Neural cell (in vitro differentiated cells): ENCODE data around the gene BTK. TPM values are rescaled to one million over a fixed set of nuclear protein-coding genes. Genes with fewer than 3 reads are reported as not detected.

ENCODE experiments used
- H2AFZ ChIP-seq: fragments of 200-600, 300-800 bp; sonication (generic), shearing (Covaris generic); 2 replicates; pipeline ENCODE4 v1.6.0; 2014; ENCODE audit warnings: low read depth, mild to moderate bottlenecking, antibody characterized with exemption, low read length, moderate library complexity
- H3F3A ChIP-seq: fragments of 200-600 bp; shearing (Covaris generic); 2 replicates; pipeline ENCODE4 v1.6.1; 2016; ENCODE audit warnings: mild to moderate bottlenecking, moderate library complexity, mixed read lengths, antibody characterized with exemption, low read length; ENCODE audit not compliant: insufficient read depth, poor library complexity, severe bottlenecking
- H3K27ac ChIP-seq: fragments of 200-600, 300-800 bp; sonication (generic), shearing (Covaris generic); 2 replicates; pipeline ENCODE4 v1.5.1; 2014; ENCODE audit warnings: mild to moderate bottlenecking, low read length, moderate library complexity
- H3K27me3 ChIP-seq: fragments of 300-800, 200-600 bp; sonication (generic), shearing (Covaris generic); 2 replicates; pipeline ENCODE4 v1.6.0; 2014; ENCODE audit warnings: mild to moderate bottlenecking, low read depth, low read length, moderate library complexity; ENCODE audit not compliant: insufficient read depth
- H3K36me3 ChIP-seq: fragments of 300-800, 200-600 bp; sonication (generic), shearing (Covaris generic); 2 replicates; pipeline ENCODE4 v1.5.1; 2014; ENCODE audit warnings: mild to moderate bottlenecking, antibody characterized with exemption, low read length, moderate library complexity; ENCODE audit not compliant: insufficient read depth
- H3K4me2 ChIP-seq: fragments of 300-800, 200-600 bp; sonication (generic), shearing (Covaris generic); 2 replicates; pipeline ENCODE4 v1.6.0; 2014; ENCODE audit warnings: mild to moderate bottlenecking, low read length
- H3K4me3 ChIP-seq: fragments of 300-800, 200-600 bp; sonication (generic), shearing (Covaris generic); 2 replicates; pipeline ENCODE4 v1.5.1; 2014; ENCODE audit warnings: mild to moderate bottlenecking, low read length, moderate library complexity
- H3K79me2 ChIP-seq: fragments of 200-600 bp; shearing (Covaris generic); replicated peaks from 2 replicates; pipeline ENCODE4 v1.6.0; 2014; ENCODE audit warnings: mild to moderate bottlenecking, low read length, moderate library complexity; ENCODE audit not compliant: insufficient read depth
- H3K9ac ChIP-seq: fragments of 300-800, 200-600 bp; sonication (generic), shearing (Covaris generic); 2 replicates; pipeline ENCODE4 v1.6.1; 2016; ENCODE audit warnings: mild to moderate bottlenecking, low read length, mixed read lengths
- H3K9me2 ChIP-seq: fragments of 200-600 bp; shearing (Covaris generic); 2 replicates; pipeline ENCODE4 v1.6.1; 2016; ENCODE audit warnings: mild to moderate bottlenecking, low read length, mixed read lengths; ENCODE audit not compliant: insufficient read depth
- H3K9me3 ChIP-seq: fragments of 200-600, 300-800 bp; sonication (generic), shearing (Covaris generic); 2 replicates; pipeline ENCODE4 v1.6.1; 2016; ENCODE audit warnings: mild to moderate bottlenecking, mixed run types, low read length, moderate library complexity, mixed read lengths
- H4K20me1 ChIP-seq: fragments of 200-600 bp; shearing (Covaris generic); 2 replicates; pipeline ENCODE4 v1.6.1; 2016; ENCODE audit warnings: mild to moderate bottlenecking, mixed run types; ENCODE audit not compliant: insufficient read depth
- CTCF ChIP-seq: fragments of 450-650 bp; IDR thresholded peaks from 2 replicates; pipeline ENCODE4 v1.5.1; 2014; ENCODE audit warnings: antibody characterized with exemption, mild to moderate bottlenecking, moderate library complexity; ENCODE audit not compliant: poor library complexity, severe bottlenecking
- EP300 ChIP-seq: fragments of 450-650 bp; conservative IDR thresholded peaks from 2 replicates; pipeline ENCODE4 v1.6.1; 2014; ENCODE audit warnings: antibody characterized with exemption, mild to moderate bottlenecking, moderate library complexity; ENCODE audit not compliant: poor library complexity, severe bottlenecking
- EZH2 ChIP-seq: fragments of 200-600, 300-800 bp; shearing (Covaris generic), sonication (generic); IDR thresholded peaks from 2 replicates; pipeline ENCODE4 v1.6.1; 2014; ENCODE audit warnings: antibody characterized with exemption, low read length, borderline replicate concordance, mild to moderate bottlenecking; ENCODE audit not compliant: insufficient read depth, poor library complexity, severe bottlenecking
- MXI1 ChIP-seq: fragments of 450-650 bp; conservative IDR thresholded peaks from 2 replicates; pipeline ENCODE4 v1.6.1; 2014; ENCODE audit warnings: antibody characterized with exemption, mild to moderate bottlenecking; ENCODE audit not compliant: poor library complexity, severe bottlenecking
- POLR2AphosphoS5 ChIP-seq: IDR thresholded peaks from 2 replicates; pipeline ENCODE4 v1.6.1; 2012
- RAD21 ChIP-seq: fragments of 450-650 bp; conservative IDR thresholded peaks from 2 replicates; pipeline ENCODE4 v1.6.1; 2014; ENCODE audit warnings: antibody characterized with exemption, mild to moderate bottlenecking, moderate library complexity
- REST ChIP-seq: IDR thresholded peaks from 2 replicates; pipeline ENCODE4 v1.6.1; 2012; ENCODE audit warnings: borderline replicate concordance
- SMC3 ChIP-seq: fragments of 450-650 bp; conservative IDR thresholded peaks from 2 replicates; pipeline ENCODE4 v1.6.1; 2014; ENCODE audit warnings: antibody characterized with exemption, mild to moderate bottlenecking, moderate library complexity; ENCODE audit not compliant: poor library complexity
- TAF1 ChIP-seq: IDR thresholded peaks from 2 replicates; pipeline ENCODE4 v1.6.1; 2012; ENCODE audit warnings: low read depth
- polyA plus RNA-seq: library from polyadenylated mRNA; depleted of rRNA; stranded (reverse); fragments of >200 nt; gene quantifications from 2 replicates; pipeline ENCODE4 v1.2.3, GENCODE V29; 2014

BTK gene
- polyA plus RNA-seq, 1 donor from 2014 or later, result not detected

- Histone ChIP-seq H3K36me3 (no peaks in the 10 kb centered on the region), H3K9me3 (no peaks in the 10 kb centered on the region), H3K9me2 (no peaks in the 10 kb centered on the region), H3K27ac (no peak overlapping the region), H3K27me3 (no peaks in the 10 kb centered on the region), H4K20me1 (no peaks in the 10 kb centered on the region), H3K9ac (no peak overlapping the region), H3F3A (no peaks in the 10 kb centered on the region), H2AFZ (no peak overlapping the region), H3K4me2 (no peak overlapping the region), H3K4me3 (no peak overlapping the region), H3K79me2 (no peaks in the 10 kb centered on the region)
- no peak for TF ChIP-seq EZH2
- no peak for TF ChIP-seq MXI1
- no peak for TF ChIP-seq REST
- no peak for TF ChIP-seq EP300
- TF ChIP-seq POLR2AphosphoS5, result no peak
- no peak for TF ChIP-seq RAD21
- no peak for TF ChIP-seq CTCF
- no peak for TF ChIP-seq TAF1
- no peak for TF ChIP-seq SMC3
Measured at GRCh38 chrX:101370888-101371504, 15.0 kb downstream of the BTK start.

GRCh38 chrX:101369687-101370086 is 16.3 kb downstream of the BTK start:
- TF ChIP-seq SMC3 (no peak), EP300 (no peak)
- H3K9ac ChIP-seq, result no peak overlapping the region
- H3K4me2 ChIP-seq, result no peak overlapping the region
- no peaks in the 10 kb centered on the region for H3K27me3 ChIP-seq
- H4K20me1 ChIP-seq, result no peaks in the 10 kb centered on the region
- no peaks in the 10 kb centered on the region for H3K79me2 ChIP-seq
- no peak overlapping the region for H2AFZ ChIP-seq
- H3K36me3 ChIP-seq, result no peaks in the 10 kb centered on the region
- no peaks in the 10 kb centered on the region for H3F3A ChIP-seq
- H3K4me3 ChIP-seq, result no peak overlapping the region
- no peak overlapping the region for H3K27ac ChIP-seq
- H3K9me3 ChIP-seq, result no peaks in the 10 kb centered on the region
- H3K9me2 ChIP-seq, result no peaks in the 10 kb centered on the region

GRCh38 chrX:101368800-101369199 is 17.2 kb downstream of the BTK start:
- Histone ChIP-seq H2AFZ (no peak overlapping the region), H3K27ac (no peak overlapping the region), H3K79me2 (no peaks in the 10 kb centered on the region), H3K9me2 (no peaks in the 10 kb centered on the region), H3K4me2 (no peak overlapping the region), H3K27me3 (no peaks in the 10 kb centered on the region), H3K36me3 (no peaks in the 10 kb centered on the region), H3K4me3 (no peak overlapping the region), H3F3A (no peaks in the 10 kb centered on the region), H3K9me3 (no peaks in the 10 kb centered on the region), H3K9ac (no peak overlapping the region), H4K20me1 (no peaks in the 10 kb centered on the region)
- TF ChIP-seq MXI1 (no peak), SMC3 (no peak), EP300 (no peak), EZH2 (no peak), TAF1 (no peak), POLR2AphosphoS5 (no peak), CTCF (no peak), REST (no peak), RAD21 (no peak)
